GM12878 (cell line): ENCODE measurements around the gene MED4.

Experiments
- BRCA1 ChIP-seq: IDR thresholded peaks from 2 replicates; pipeline ENCODE4 v1.6.1; 2011; ENCODE audit warnings: low read depth, low read length, improper control_type of control experiment
- CTCF ChIP-seq, 3 experiments: IDR thresholded peaks in 2 of 3; conservative IDR thresholded peaks in 1 of 3; 2 replicates each; pipeline ENCODE4 v1.5.1; 2011; ENCODE audit warnings: low read depth in 3 of 3, low read length in 3 of 3, mild to moderate bottlenecking in 3 of 3, control low read depth in 2 of 3, moderate library complexity in 2 of 3, inconsistent platforms in 1 of 3, mixed read lengths in 1 of 3; ENCODE audit not compliant: control insufficient read depth in 2 of 3, insufficient read depth in 1 of 3; ENCODE audit errors: extremely low read depth in 1 of 3
- ELK1 ChIP-seq: IDR thresholded peaks from 2 replicates; pipeline ENCODE4 v1.6.1; 2012; ENCODE audit warnings: low read depth, low read length, improper control_type of control experiment
- EZH2 ChIP-seq: IDR thresholded peaks from 2 replicates; pipeline ENCODE4 v1.6.1; 2012; ENCODE audit warnings: low read depth, mild to moderate bottlenecking, control low read depth, inconsistent platforms, low read length, borderline replicate concordance; ENCODE audit not compliant: control insufficient read depth
- FOXK2 ChIP-seq: fragments of 450-650 bp; IDR thresholded peaks from 2 replicates; pipeline ENCODE4 v1.6.1; 2017; ENCODE audit warnings: mild to moderate bottlenecking, moderate library complexity
- POLR2A ChIP-seq: IDR thresholded peaks from 2 replicates; pipeline ENCODE4 v1.6.1; 2011; ENCODE audit warnings: low read depth, mild to moderate bottlenecking, low read length
- POLR2AphosphoS5 ChIP-seq: IDR thresholded peaks from 2 replicates; pipeline ENCODE4 v1.6.1; 2011; ENCODE audit warnings: mild to moderate bottlenecking, low read length, inconsistent platforms
- REST ChIP-seq: IDR thresholded peaks from 2 replicates; pipeline ENCODE4 v1.6.1; 2012; ENCODE audit warnings: mild to moderate bottlenecking, low read depth, low read length
- SMARCA5 ChIP-seq: fragments of 450-650 bp; IDR thresholded peaks from 2 replicates; pipeline ENCODE4 v1.6.1; 2017; ENCODE audit warnings: mild to moderate bottlenecking
- SMC3 ChIP-seq: IDR thresholded peaks from 2 replicates; pipeline ENCODE4 v1.6.1; 2011; ENCODE audit warnings: low read length, improper control_type of control experiment, borderline replicate concordance
- SRF ChIP-seq, 2 experiments: IDR thresholded peaks; 2 replicates each; pipeline ENCODE4 v1.6.1; 2011; ENCODE audit warnings: low read depth in 2 of 2, low read length in 2 of 2, mild to moderate bottlenecking in 1 of 2, moderate library complexity in 1 of 2
- TBL1XR1 ChIP-seq: IDR thresholded peaks from 2 replicates; pipeline ENCODE4 v1.6.1; 2012; ENCODE audit warnings: low read depth, low read length, improper control_type of control experiment
- YBX1 ChIP-seq: fragments of 450-650 bp; IDR thresholded peaks from 2 replicates; pipeline ENCODE4 v1.6.1; 2016; ENCODE audit warnings: antibody characterized with exemption
- ZNF592 ChIP-seq: fragments of 450-650 bp; IDR thresholded peaks from 2 replicates; pipeline ENCODE4 v1.6.1; 2017; ENCODE audit warnings: mild to moderate bottlenecking, moderate library complexity

- TF ChIP-seq TBL1XR1 (no peak), YBX1 (no peak), CTCF (IDR thresholded peaks at IDR 0.05 in 2 of 3, conservative IDR thresholded peaks at IDR 0.05 in 1 of 3; ENCODE audit: control insufficient read depth in 2 of 3, extremely low read depth in 1 of 3, insufficient read depth in 1 of 3, low read depth in 3 of 3, low read length in 3 of 3) (no peak), REST (no peak), POLR2A (no peak), EZH2 (no peak), POLR2AphosphoS5 (no peak), ELK1 (no peak), ZNF592 (no peak), BRCA1 (no peak), FOXK2 (no peak), SMC3 (no peak), SRF (IDR thresholded peaks at IDR 0.05; ENCODE audit: low read depth in 2 of 2, low read length in 2 of 2) (no peak), SMARCA5 (no peak)
Measured at GRCh38 chr13:48125794-48126228, 30.9 kb upstream of the MED4 start.
